GM19043 (cell line): ENCODE results near the gene PRODH2.
"Not testable (repeated sequence)": the region's sequence is repeated elsewhere in the genome, so short reads cannot be mapped to it uniquely, and the experiment has no call there.

Experiments
- ATAC-seq: cut with Tn5 transposase; IDR thresholded peaks from one replicate; pipeline ENCODE4 v1.9.1; 2021; ENCODE audit warnings: low read depth; ENCODE audit not compliant: unreplicated experiment

Gene PRODH2

GRCh38 chr19:35797663-35798062, 15.0 kb downstream of the PRODH2 start:
- no peak for ATAC-seq

- ATAC-seq, result no peak
These were observed 15.8 kb downstream of the PRODH2 start for GRCh38 chr19:35796645-35797542.

- not testable (repeated sequence) for ATAC-seq
These were observed 17.1 kb downstream of the PRODH2 start for GRCh38 chr19:35795564-35795963.

GRCh38 chr19:35793381-35794165, 19.1 kb downstream of the PRODH2 start:
- ATAC-seq, result no peak

GRCh38 chr19:35792888-35793287, 19.8 kb downstream of the PRODH2 start:
- ATAC-seq, result no peak

- ATAC-seq, result no peak
These were observed 20.3 kb downstream of the PRODH2 start for GRCh38 chr19:35792312-35792711.

- ATAC-seq, result no peak
These were observed 20.8 kb downstream of the PRODH2 start for GRCh38 chr19:35791814-35792279.

GRCh38 chr19:35790981-35791813, 21.4 kb downstream of the PRODH2 start:
- no peak for ATAC-seq

GRCh38 chr19:35789978-35790944, 22.4 kb downstream of the PRODH2 start:
- no peak for ATAC-seq

GRCh38 chr19:35789195-35789977, 23.3 kb downstream of the PRODH2 start:
- no peak for ATAC-seq

GRCh38 chr19:35788205-35788960, 24.3 kb downstream of the PRODH2 start:
- no peak for ATAC-seq

GRCh38 chr19:35787227-35787799, 25.3 kb downstream of the PRODH2 start:
- ATAC-seq, result no peak

- no peak for ATAC-seq
These were observed 26.1 kb downstream of the PRODH2 start for GRCh38 chr19:35786299-35787160.

GRCh38 chr19:35785339-35785627, 27.4 kb downstream of the PRODH2 start:
- no peak for ATAC-seq

GRCh38 chr19:35784503-35785338, 27.9 kb downstream of the PRODH2 start:
- ATAC-seq, result no peak
